Gastroesophageal sphincter (tissue), 4 donors: ENCODE measurements around the gene MTA1. TPM values are rescaled to one million over a fixed set of nuclear protein-coding genes. Genes with fewer than 3 reads are reported as not detected.

Experiments
- ATAC-seq: fragments of 150-250 bp; one replicate; pipeline ENCODE4 v1.9.1; 2016; ENCODE audit warnings: mild to moderate bottlenecking, moderate library complexity
- H3K27ac ChIP-seq, 4 donors: fragments of 200-600 bp; sonication (generic) in 3 of 4; 1 replicate in 3 of 4; 2 replicates in 1 of 4; pipeline ENCODE4 v1.5.1; 2016 to 2019
- H3K27me3 ChIP-seq: fragments of 200-600 bp; sonication (generic); one replicate; pipeline ENCODE4 v1.5.1; 2019
- H3K36me3 ChIP-seq, 2 donors: fragments of 200-600 bp; sonication (generic); one replicate each; pipeline ENCODE4 v1.5.1; 2019; ENCODE audit warnings: control low read depth in 1 of 2
- H3K4me1 ChIP-seq, 3 donors: fragments of 200-600 bp; sonication (generic); 1 replicate in 2 of 3; 2 replicates in 1 of 3; pipeline ENCODE4 v1.5.1; 2016 to 2019; ENCODE audit warnings: control low read depth in 2 of 3
- H3K4me3 ChIP-seq, 2 donors: fragments of 200-600 bp; sonication (generic); one replicate each; pipeline ENCODE4 v1.5.1; 2019; ENCODE audit warnings: mild to moderate bottlenecking in 1 of 2, moderate library complexity in 1 of 2
- H3K9me3 ChIP-seq, 3 donors: fragments of 200-600 bp; sonication (generic); one replicate each; pipeline ENCODE4 v1.5.1; 2017 to 2019; ENCODE audit warnings: control low read depth in 2 of 3
- CTCF ChIP-seq, 4 experiments: fragments of 200-600 bp in 2 of 4; fragments of 450-650 bp in 2 of 4; sonication (generic) in 1 of 4; IDR thresholded peaks; one replicate each; pipeline ENCODE4 v1.5.1; 2017 to 2019; ENCODE audit warnings: antibody characterized with exemption in 4 of 4, mild to moderate bottlenecking in 2 of 4, moderate library complexity in 2 of 4
- EP300 ChIP-seq: sonication (generic); formaldehyde crosslinking; IDR thresholded peaks from one replicate; pipeline ENCODE4 v1.6.1; 2017; ENCODE audit warnings: antibody characterized with exemption, mild to moderate bottlenecking
- POLR2A ChIP-seq, 2 donors: fragments of 450-650 bp; IDR thresholded peaks; one replicate each; pipeline ENCODE4 v1.6.1; 2017; ENCODE audit warnings: antibody characterized with exemption in 2 of 2, mild to moderate bottlenecking in 2 of 2, moderate library complexity in 1 of 2
- POLR2AphosphoS5 ChIP-seq: sonication (generic); formaldehyde crosslinking; IDR thresholded peaks from one replicate; pipeline ENCODE4 v1.6.1; 2017; ENCODE audit warnings: antibody characterized with exemption
- WGBS, 2 donors: methylation state at CpG; one replicate each; pipeline ENCODE4 v1.1.5; 2018; ENCODE audit warnings: low coverage in 1 of 2; 5-methylcytosine and 5-hydroxymethylcytosine counted together
- total RNA-seq, 4 donors: library from RNA; depleted of rRNA; stranded (reverse); fragments of >200 nt; gene quantifications; one replicate each; pipeline ENCODE4 v1.1.0, GENCODE V29; 2016

Gene MTA1
- total RNA-seq, 4 donors from 2014 or later, result 48.0 to 83.5 (median 58.7) TPM

- Histone ChIP-seq H3K9me3 (no peaks in the 10 kb centered on the region), H3K27ac (no peak overlapping the region), H3K4me1 (peaks cover 0 to 42% (median 0%) of the 10 kb centered on the region in 3 donors), H3K27me3 (no peaks in the 10 kb centered on the region), H3K36me3 (peaks cover 0 to 46% of the 10 kb centered on the region in 2 donors), H3K4me3 (no peak overlapping the region)
- WGBS, 2 donors, result 100% methylated on average over 2 of the region's 18 CpGs; no CpG with 5 or more reads in 1 of the 2 donors
- TF ChIP-seq POLR2AphosphoS5, result no peak
- no peak for TF ChIP-seq EP300
- TF ChIP-seq POLR2A (IDR thresholded peaks at IDR 0.05), result no peak
- TF ChIP-seq CTCF (IDR thresholded peaks at IDR 0.05), result no peak
- no peak for ATAC-seq
These were observed 18.3 kb downstream of the MTA1 start for GRCh38 chr14:105437723-105438500.

GRCh38 chr14:105439179-105439578 lies 19.6 kb downstream of the MTA1 start:
- H3K27me3 ChIP-seq, result no peaks in the 10 kb centered on the region
- H3K4me1 ChIP-seq, result peaks cover 0 to 42% (median 0%) of the 10 kb centered on the region in 3 donors
- H3K4me3 ChIP-seq, result no peak overlapping the region
- no peak overlapping the region for H3K27ac ChIP-seq
- no peak for ATAC-seq
- no peak for TF ChIP-seq POLR2A (IDR thresholded peaks at IDR 0.05)
- no peak for TF ChIP-seq CTCF (IDR thresholded peaks at IDR 0.05)
- no peaks in the 10 kb centered on the region for H3K9me3 ChIP-seq
- H3K36me3 ChIP-seq, result peaks cover 0 to 49% of the 10 kb centered on the region in 2 donors
- no CpG with 5 or more reads among the region's 11 CpGs for WGBS, 2 donors

- Histone ChIP-seq H3K27ac (no peak overlapping the region), H3K4me1 (peaks cover 0 to 42% (median 0%) of the 10 kb centered on the region in 3 donors), H3K27me3 (no peaks in the 10 kb centered on the region), H3K4me3 (no peak overlapping the region), H3K36me3 (peaks cover 0 to 49% of the 10 kb centered on the region in 2 donors), H3K9me3 (no peaks in the 10 kb centered on the region)
- no peak for ATAC-seq
- TF ChIP-seq POLR2AphosphoS5 (no peak), EP300 (no peak), CTCF (IDR thresholded peaks at IDR 0.05) (no peak), POLR2A (IDR thresholded peaks at IDR 0.05) (no peak)
- no CpG with 5 or more reads among the region's 33 CpGs for WGBS, 2 donors
These were observed 20.3 kb downstream of the MTA1 start for GRCh38 chr14:105439710-105440553.

GRCh38 chr14:105440554-105440900 lies 20.9 kb downstream of the MTA1 start:
- TF ChIP-seq POLR2A (IDR thresholded peaks at IDR 0.05), result no peak
- TF ChIP-seq POLR2AphosphoS5, result no peak
- TF ChIP-seq CTCF (IDR thresholded peaks at IDR 0.05), result no peak
- Histone ChIP-seq H3K4me1 (peaks cover 0 to 42% (median 0%) of the 10 kb centered on the region in 3 donors), H3K27me3 (no peaks in the 10 kb centered on the region), H3K27ac (no peak overlapping the region), H3K36me3 (peaks cover 0 to 55% of the 10 kb centered on the region in 2 donors), H3K9me3 (no peaks in the 10 kb centered on the region), H3K4me3 (no peak overlapping the region)
- WGBS, 2 donors, result 20% methylated on average over 1 of the region's 15 CpGs; no CpG with 5 or more reads in 1 of the 2 donors
- ATAC-seq, result no peak
